ENCODE measurements around the gene KIAA1671.

The KIAA1671 gene

GRCh38 chr22:25002241-25002985 lies 49.9 kb downstream of the KIAA1671 start:
- no peak for DNase-seq (ENCODE audit: low spot score)
- in situ Hi-C loops (cut with MboI; ENCODE audit: low sequenced_read_pairs, unreplicated experiment), result no loop called here
- no peak for TF ChIP-seq CTCF (IDR thresholded peaks at IDR 0.05; ENCODE audit: borderline replicate concordance, control extremely low read depth, extremely low read depth, insufficient read depth, missing control alignments)

GRCh38 chr22:25006354-25006753 lies 53.8 kb downstream of the KIAA1671 start:
- no peak for DNase-seq (ENCODE audit: low spot score)
- no peak for TF ChIP-seq CTCF (IDR thresholded peaks at IDR 0.05; ENCODE audit: borderline replicate concordance, control extremely low read depth, extremely low read depth, insufficient read depth, missing control alignments)
- in situ Hi-C loops (cut with MboI; ENCODE audit: low sequenced_read_pairs, unreplicated experiment), result no loop called here

- no peak for TF ChIP-seq CTCF (IDR thresholded peaks at IDR 0.05; ENCODE audit: borderline replicate concordance, control extremely low read depth, extremely low read depth, insufficient read depth, missing control alignments)
- DNase-seq (ENCODE audit: low spot score), result no peak
- in situ Hi-C loops (cut with MboI; ENCODE audit: low sequenced_read_pairs, unreplicated experiment), result no loop called here
Observed at GRCh38 chr22:25007444-25008106, 55.1 kb downstream of the KIAA1671 start.

- TF ChIP-seq CTCF (IDR thresholded peaks at IDR 0.05; ENCODE audit: borderline replicate concordance, control extremely low read depth, extremely low read depth, insufficient read depth, missing control alignments), result no peak
Observed at GRCh38 chr22:25008666-25009065, 56.1 kb downstream of the KIAA1671 start.

GRCh38 chr22:25012741-25013143 lies 60.2 kb downstream of the KIAA1671 start:
- TF ChIP-seq CTCF (IDR thresholded peaks at IDR 0.05; ENCODE audit: borderline replicate concordance, control extremely low read depth, extremely low read depth, insufficient read depth, missing control alignments), result no peak
- no peak for DNase-seq (ENCODE audit: low spot score)
- in situ Hi-C loops (cut with MboI; ENCODE audit: low sequenced_read_pairs, unreplicated experiment), result no loop called here

More at GRCh38 chr22:25008666-25009065, 56.1 kb downstream of the KIAA1671 start:
- no peak for DNase-seq (ENCODE audit: low spot score)
- in situ Hi-C loops (cut with MboI; ENCODE audit: low sequenced_read_pairs, unreplicated experiment), result no loop called here

- DNase-seq (ENCODE audit: low spot score), result no peak
- no peak for TF ChIP-seq CTCF (IDR thresholded peaks at IDR 0.05; ENCODE audit: borderline replicate concordance, control extremely low read depth, extremely low read depth, insufficient read depth, missing control alignments)
- in situ Hi-C loops (cut with MboI; ENCODE audit: low sequenced_read_pairs, unreplicated experiment), result no loop called here
Observed at GRCh38 chr22:25013607-25014006, 61.1 kb downstream of the KIAA1671 start.

All from GM13976 (cell line).